PC-3 (cell line): ENCODE measurements around the gene KIF18B. TPM values are rescaled to one million over a fixed set of nuclear protein-coding genes. Genes with fewer than 3 reads are reported as not detected.

Experiments used
- ATAC-seq: fragments of 200-7000 bp; cut with Tn5 transposase; 2 replicates; pipeline ENCODE4 v1.9.1; 2020; ENCODE audit warnings: mild to moderate bottlenecking, moderate library complexity
- BruUV-seq: library from RNA; stranded (reverse); fragments of 400-500 nt; replicated peaks from 2 replicates; lab custom pipeline; 2021; lab: Mats Ljungman, UMichigan
- CTCF ChIA-PET: fragments of 300-600 bp; sonication (Branson Sonifier 250); formaldehyde crosslinking; loops from one replicate; lab custom pipeline; 2022; ENCODE audit warnings: antibody characterized with exemption; lab: Charles Lee
- POLR2A ChIA-PET: fragments of 300-600 bp; sonication (Branson Sonifier 250); formaldehyde crosslinking; loops from one replicate; lab custom pipeline; 2022; ENCODE audit warnings: antibody characterized with exemption; ENCODE audit not compliant: unreplicated experiment; lab: Charles Lee
- DNase-seq: peaks from one replicate; pipeline ENCODE4 v3.0.0-alpha.2; 2015
- H2AFZ ChIP-seq: fragments of 300-600 bp; sonication (generic); 2 replicates; pipeline ENCODE4 v1.6.0; 2016; ENCODE audit warnings: antibody characterized with exemption, low read length
- H3F3A ChIP-seq: fragments of 300-600 bp; sonication (generic); one replicate; pipeline ENCODE4 v1.6.0; 2017; ENCODE audit warnings: antibody characterized with exemption, low read length, control low read depth, mild to moderate bottlenecking; ENCODE audit not compliant: unreplicated experiment
- H3K27ac ChIP-seq: fragments of 300-600 bp; sonication (generic); 2 replicates; pipeline ENCODE4 v1.5.1; 2016; ENCODE audit warnings: mild to moderate bottlenecking, low read length
- H3K27me3 ChIP-seq: fragments of 300-600 bp; sonication (generic); 2 replicates; pipeline ENCODE4 v1.6.1; 2016; ENCODE audit warnings: low read length, mixed read lengths
- H3K36me3 ChIP-seq: fragments of 300-600 bp; sonication (generic); 2 replicates; pipeline ENCODE4 v1.6.1; 2016; ENCODE audit warnings: low read depth, mixed run types, low read length, mixed read lengths
- H3K4me1 ChIP-seq: fragments of 300-600 bp; sonication (generic); 2 replicates; pipeline ENCODE4 v1.5.1; 2016; ENCODE audit warnings: low read length; ENCODE audit not compliant: insufficient read depth
- H3K4me2 ChIP-seq: fragments of 300-600 bp; sonication (generic); 2 replicates; pipeline ENCODE4 v1.6.0; 2016; ENCODE audit warnings: low read length
- H3K4me3 ChIP-seq: fragments of 300-600 bp; sonication (generic); 2 replicates; pipeline ENCODE4 v1.5.1; 2016; ENCODE audit warnings: mild to moderate bottlenecking, low read length, mixed read lengths
- H3K79me2 ChIP-seq: fragments of 300-600 bp; sonication (generic); 2 replicates; pipeline ENCODE4 v1.6.1; 2017; ENCODE audit warnings: low read length, mixed read lengths
- H3K9ac ChIP-seq: fragments of 300-600 bp; sonication (generic); 2 replicates; pipeline ENCODE4 v1.6.0; 2016; ENCODE audit warnings: mild to moderate bottlenecking, low read length
- H3K9me2 ChIP-seq: fragments of 300-600 bp; sonication (generic); replicated peaks from 2 replicates; pipeline ENCODE4 v1.6.1; 2016; ENCODE audit warnings: mixed run types, low read length, mixed read lengths
- H3K9me3 ChIP-seq: fragments of 300-600 bp; sonication (generic); 2 replicates; pipeline ENCODE4 v1.6.1; 2016; ENCODE audit warnings: low read length, mixed read lengths
- H4K20me1 ChIP-seq: fragments of 300-600 bp; sonication (generic); 2 replicates; pipeline ENCODE4 v1.6.1; 2016; ENCODE audit warnings: low read length, mixed read lengths
- EZH2 ChIP-seq: fragments of 300-600 bp; sonication (generic); IDR thresholded peaks from one replicate; pipeline ENCODE4 v1.6.1; 2017; ENCODE audit warnings: antibody characterized with exemption, mild to moderate bottlenecking, low read length; ENCODE audit not compliant: unreplicated experiment
- EZH2phosphoT487 ChIP-seq: fragments of 300-600 bp; sonication (generic); IDR thresholded peaks from 2 replicates; pipeline ENCODE4 v1.6.1; 2018; ENCODE audit warnings: mild to moderate bottlenecking, antibody characterized with exemption, low read length, borderline replicate concordance
- intact Hi-C: fragments of 100-400 bp; cut with micrococcal nuclease; formaldehyde crosslinking; loops from 2 replicates; pipeline ENCODE4 v1.9.0; 2023
- total RNA-seq: library from RNA; depleted of rRNA; stranded (reverse); fragments of >200 nt; gene quantifications from 2 replicates; pipeline ENCODE4 v1.2.3, GENCODE V29; 2014
- TF ChIP-seq, protein P1 (sequence below): fragments of 300-600 bp; sonication (generic); conservative IDR thresholded peaks from 2 replicates; pipeline ENCODE4 v1.5.1; 2017; ENCODE audit warnings: antibody characterized with exemption, low read depth, mild to moderate bottlenecking, low read length

Gene KIF18B
- total RNA-seq, 1 experiment from 2014 or later = 25.0 TPM

DNA sequence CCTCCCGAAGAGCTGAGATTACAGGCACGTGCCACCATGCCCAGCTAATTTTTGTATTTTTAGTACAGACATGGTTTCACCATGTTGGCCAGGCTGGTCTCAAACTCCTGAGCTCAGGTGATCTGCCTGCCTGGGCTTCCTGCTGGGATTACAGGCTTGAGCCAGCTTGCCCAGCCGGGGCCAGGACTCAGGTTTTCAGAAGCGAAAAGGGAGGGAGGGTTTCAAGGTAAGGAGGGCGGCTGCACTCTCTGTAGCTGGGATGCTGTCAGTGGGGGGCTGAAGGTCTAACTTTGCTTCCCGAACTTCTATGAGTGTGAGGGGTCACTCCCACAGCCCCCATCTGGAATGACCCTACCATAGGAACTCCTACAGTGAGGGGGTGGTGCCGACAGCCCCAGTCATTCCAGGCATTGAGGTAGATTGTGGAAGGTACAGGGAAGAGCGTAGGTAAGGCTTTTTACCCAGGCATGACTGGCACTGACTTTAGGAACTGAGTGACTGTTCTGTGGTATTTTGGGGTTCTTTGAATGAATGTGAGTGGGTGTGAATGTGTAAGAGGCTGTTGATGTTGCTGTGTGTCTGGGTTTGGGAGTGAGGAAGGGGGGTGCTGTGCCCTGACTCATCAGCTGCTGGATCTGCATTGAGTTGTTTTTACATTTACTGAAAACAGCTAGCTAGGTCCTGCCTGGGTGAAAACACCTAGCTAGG is 24.4 kb upstream of the KIF18B start:
- Histone ChIP-seq H3K9me3 (no peaks in the 10 kb centered on the region), H3K27me3 (peaks cover 6% of the 10 kb centered on the region), H3K4me2 (no peak overlapping the region), H3K79me2 (no peaks in the 10 kb centered on the region), H3F3A (no peaks in the 10 kb centered on the region), H3K4me1 (peaks cover 18% of the 10 kb centered on the region; the same call in 1 of the 2 replicates), H2AFZ (no peak overlapping the region), H3K9me2 (no peaks in the 10 kb centered on the region), H4K20me1 (no peaks in the 10 kb centered on the region), H3K4me3 (no peak overlapping the region), H3K36me3 (no peaks in the 10 kb centered on the region), H3K27ac (no peak overlapping the region), H3K9ac (no peak overlapping the region)
- ChIA-PET CTCF (no interaction called here), POLR2A (no interaction called here)
- ATAC-seq = no peak
- no peak for DNase-seq
- intact Hi-C loops = no loop called here
- BruUV-seq = no TSS peak
- TF ChIP-seq EZH2phosphoT487 (no peak), EZH2 (no peak)
- TF ChIP-seq, protein P1, sequence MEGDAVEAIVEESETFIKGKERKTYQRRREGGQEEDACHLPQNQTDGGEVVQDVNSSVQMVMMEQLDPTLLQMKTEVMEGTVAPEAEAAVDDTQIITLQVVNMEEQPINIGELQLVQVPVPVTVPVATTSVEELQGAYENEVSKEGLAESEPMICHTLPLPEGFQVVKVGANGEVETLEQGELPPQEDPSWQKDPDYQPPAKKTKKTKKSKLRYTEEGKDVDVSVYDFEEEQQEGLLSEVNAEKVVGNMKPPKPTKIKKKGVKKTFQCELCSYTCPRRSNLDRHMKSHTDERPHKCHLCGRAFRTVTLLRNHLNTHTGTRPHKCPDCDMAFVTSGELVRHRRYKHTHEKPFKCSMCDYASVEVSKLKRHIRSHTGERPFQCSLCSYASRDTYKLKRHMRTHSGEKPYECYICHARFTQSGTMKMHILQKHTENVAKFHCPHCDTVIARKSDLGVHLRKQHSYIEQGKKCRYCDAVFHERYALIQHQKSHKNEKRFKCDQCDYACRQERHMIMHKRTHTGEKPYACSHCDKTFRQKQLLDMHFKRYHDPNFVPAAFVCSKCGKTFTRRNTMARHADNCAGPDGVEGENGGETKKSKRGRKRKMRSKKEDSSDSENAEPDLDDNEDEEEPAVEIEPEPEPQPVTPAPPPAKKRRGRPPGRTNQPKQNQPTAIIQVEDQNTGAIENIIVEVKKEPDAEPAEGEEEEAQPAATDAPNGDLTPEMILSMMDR = no peak

DNA sequence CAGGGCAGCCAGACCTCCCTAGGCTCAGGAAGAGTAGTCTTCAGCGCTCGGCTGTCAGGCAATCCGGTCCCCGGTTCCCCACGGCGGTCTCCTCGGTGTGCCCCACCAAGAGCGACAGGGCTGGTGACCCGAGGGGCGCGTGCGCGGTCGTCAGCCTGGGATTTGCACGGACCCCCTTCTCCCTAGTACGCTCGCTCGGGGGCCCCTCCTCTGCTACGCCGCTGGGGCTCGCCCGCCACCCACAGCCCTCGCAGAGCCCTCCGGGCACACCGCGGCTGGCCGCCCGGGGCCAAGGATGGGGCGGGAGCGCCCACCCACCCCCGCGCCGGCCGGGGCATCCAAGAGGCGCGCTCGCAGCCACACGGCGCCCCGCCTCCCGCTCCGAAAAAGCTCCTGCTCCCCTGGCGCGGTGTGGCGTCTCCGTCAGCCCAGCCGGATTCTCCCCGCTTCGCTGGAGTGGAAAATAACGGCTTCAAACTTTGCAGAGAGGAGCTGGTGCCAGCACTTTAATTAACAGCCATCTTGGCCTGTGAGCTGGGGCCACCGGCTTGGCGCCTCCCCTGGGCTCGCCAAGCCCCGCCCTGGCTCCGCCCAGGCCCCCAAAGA is 22.7 kb upstream of the KIF18B start:
- H4K20me1 ChIP-seq = no peaks in the 10 kb centered on the region
- H3K4me1 ChIP-seq = peaks cover 18% of the 10 kb centered on the region; the same call in 1 of the 2 replicates
- intact Hi-C loops = no loop called here
- ChIA-PET CTCF (no interaction called here), POLR2A (no interaction called here)
- BruUV-seq = no TSS peak
- no peaks in the 10 kb centered on the region for H3K9me3 ChIP-seq
- no peak overlapping the region for H3K9ac ChIP-seq
- no peaks in the 10 kb centered on the region for H3F3A ChIP-seq
- no peak overlapping the region for H3K4me2 ChIP-seq
- no peak overlapping the region for H2AFZ ChIP-seq
- H3K4me3 ChIP-seq = no peak overlapping the region
- no peaks in the 10 kb centered on the region for H3K79me2 ChIP-seq
- H3K36me3 ChIP-seq = no peaks in the 10 kb centered on the region
- no peaks in the 10 kb centered on the region for H3K9me2 ChIP-seq
- peaks cover 14% of the 10 kb centered on the region for H3K27me3 ChIP-seq
- ATAC-seq (no peak), DNase-seq (no peak)
- no peak overlapping the region for H3K27ac ChIP-seq
- TF ChIP-seq EZH2phosphoT487 = no peak
- TF ChIP-seq EZH2 = no peak
- TF ChIP-seq, protein P1 = no peak
